Hematopoietic multipotent progenitor cell treated with erythropoietin and hydrocortisone succinate and interleukin-3 and kit ligand, for 8 days (in vitro differentiated cells): ENCODE results near the gene ATP5F1D.

Experiments used
- DNase-seq: peaks from one replicate; pipeline ENCODE4 v3.0.0-alpha.2; 2015

ATP5F1D gene

DNA sequence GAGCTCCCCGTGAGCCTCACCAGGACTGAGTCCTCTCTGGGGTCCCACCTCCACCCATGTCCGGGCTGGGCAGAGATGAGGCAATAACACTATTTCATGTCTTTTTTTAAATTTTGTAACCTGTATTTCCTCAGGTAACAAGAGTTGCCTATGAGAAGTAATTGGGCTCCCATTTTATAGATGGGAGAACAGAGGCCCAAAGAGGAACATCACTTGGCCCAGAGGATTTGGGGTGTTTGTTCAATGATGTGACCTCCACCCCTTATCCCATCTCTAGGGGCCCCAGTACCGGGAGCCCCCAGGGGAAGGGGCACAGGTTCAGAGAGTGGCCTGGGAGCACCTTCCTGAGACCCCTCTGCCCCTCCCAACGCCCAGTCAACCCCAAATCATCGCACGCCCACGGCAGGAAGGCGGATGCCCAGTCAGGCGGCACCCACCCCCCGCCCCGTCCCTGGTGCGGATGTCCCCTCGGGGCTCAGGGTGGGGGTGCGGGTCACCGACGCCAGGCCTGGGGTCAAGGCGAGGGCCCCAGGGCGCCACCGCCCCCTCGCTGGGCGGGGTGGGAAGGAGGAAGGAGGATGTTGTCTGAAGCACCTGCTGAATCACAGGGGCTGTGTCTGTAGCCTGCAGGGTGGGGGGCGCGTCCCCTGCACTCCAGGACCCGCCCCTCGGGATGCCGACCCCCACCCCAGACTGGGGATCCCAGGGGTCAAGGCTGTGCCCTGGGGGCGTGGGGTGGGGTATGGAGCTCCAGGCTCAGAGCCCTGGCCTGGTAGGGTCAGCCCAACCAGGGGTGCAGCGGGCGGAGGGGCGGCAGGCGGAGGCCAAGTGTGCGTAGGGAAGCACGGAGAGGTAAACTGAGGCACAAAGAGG lies 18.6 kb downstream of the ATP5F1D start:
- no peak for DNase-seq

DNA sequence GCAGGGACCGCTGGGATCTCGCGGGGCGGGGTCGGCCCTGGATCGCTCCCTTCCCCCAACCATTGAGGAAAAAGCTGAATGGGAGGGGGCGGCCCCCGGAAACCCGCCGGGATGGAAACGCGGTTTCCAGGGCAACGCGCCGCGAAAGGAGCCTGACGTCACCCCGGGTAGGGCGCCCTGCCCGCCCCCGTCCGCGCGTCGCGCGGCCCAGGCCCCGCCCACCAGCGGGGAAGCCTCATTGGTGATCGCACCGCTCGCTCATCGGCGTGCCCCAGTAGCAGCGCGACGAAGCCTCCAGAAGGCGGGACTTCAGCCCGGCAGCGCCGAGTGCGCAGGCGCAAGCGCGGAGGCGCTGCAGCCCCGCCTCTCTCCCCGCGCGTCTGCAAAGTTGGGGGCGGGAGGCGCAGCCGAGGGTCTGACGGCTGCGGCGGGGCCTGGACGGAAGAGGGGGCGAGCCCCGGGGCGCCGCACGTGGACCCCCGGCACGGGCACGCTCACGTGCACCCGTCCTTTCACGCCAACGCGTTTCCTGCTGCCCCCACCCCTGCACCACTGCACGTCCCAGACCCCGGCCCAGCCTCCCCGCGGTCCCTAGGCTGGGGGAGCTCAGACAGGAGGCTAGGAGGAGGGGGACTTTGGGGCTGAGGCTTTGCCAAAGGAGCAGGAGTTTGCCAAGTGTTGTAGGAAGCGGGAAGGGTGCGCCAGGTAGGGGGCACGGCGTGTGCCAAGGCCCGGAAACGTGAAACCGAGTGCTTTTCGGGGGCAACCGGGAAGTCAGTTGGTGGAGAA lies 19.4 kb downstream of the ATP5F1D start:
- DNase-seq: peak; percentile 94

DNA sequence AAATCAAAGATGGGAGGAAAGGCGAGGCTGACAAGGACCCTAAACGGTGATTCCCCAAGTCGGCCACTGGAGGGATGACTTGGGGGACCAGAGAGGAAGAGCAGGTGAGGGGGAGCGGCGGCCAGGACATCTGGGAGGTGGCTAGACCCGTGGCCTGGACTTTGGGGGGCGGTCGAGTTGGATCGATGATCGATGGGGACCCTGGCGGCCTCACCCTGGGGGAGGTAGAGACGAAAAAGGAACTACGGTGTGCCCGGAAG lies 19.9 kb downstream of the ATP5F1D start:
- DNase-seq: peak; percentile 54

DNA sequence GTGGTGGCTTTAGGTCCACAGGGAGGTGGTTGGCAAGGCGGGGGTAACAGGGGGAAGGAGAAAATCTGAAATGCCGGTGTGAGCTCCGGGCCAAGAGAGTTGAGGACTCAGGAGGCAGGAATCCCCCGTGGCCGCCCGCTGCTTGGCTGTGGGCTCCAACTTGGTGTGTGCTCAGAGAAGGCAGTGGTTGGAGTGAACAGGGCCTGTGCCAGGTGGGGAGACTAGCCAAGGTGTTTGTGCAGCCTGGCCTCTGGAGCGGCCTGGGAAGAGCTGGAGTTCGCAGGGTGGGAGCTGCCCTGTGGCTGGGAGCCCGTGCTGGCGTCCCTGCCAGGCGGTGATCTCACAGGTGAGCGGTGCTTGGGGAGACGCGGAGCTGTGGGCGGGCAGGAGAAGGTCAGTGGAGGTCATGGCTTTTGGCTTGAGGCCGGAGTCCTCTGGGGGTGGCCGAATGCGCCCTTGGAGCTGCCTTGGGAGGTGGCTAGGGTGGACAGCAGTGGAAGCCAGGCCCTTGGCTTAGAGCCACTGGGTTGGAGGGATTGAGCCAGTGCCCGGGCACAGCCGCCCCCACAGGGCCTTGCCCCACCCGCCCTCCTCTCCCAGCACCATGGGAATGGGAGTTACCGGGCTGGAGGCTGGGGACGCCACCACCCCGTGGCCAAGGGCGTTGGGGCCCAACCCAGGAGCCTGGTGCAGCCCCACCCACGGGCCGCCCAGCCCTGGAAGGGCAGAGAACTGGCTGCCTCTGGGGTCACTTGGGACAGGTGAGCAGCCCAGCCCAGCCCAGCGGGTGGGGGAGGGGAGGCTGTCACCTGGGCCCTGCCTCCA lies 20.5 kb downstream of the ATP5F1D start:
- peak; percentile 70 for DNase-seq

DNA sequence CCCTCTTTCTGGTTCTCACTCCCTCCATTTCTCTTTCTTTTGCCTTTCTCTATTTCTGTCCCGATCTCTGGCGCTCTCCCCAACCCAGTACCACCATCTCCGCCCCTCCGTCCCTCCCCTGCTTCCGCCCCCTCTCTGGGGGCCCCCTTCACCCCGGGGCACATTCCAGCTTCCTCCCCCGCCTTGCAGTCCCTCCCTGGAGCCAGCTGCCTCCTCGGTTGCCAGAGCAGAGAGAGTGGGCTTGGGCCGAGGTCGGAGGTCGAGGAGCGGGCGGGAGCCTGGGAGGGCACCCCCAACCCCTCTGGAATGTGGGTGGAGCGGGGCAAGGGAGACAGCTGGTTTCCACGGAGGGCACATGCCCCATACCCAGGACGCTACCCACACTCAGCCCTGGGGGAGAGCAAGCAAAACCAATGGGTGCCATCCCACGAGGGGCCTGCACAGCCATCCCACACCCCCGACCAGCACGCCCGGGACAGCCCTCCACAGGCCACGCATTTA lies 21.1 kb downstream of the ATP5F1D start:
- no peak for DNase-seq

DNA sequence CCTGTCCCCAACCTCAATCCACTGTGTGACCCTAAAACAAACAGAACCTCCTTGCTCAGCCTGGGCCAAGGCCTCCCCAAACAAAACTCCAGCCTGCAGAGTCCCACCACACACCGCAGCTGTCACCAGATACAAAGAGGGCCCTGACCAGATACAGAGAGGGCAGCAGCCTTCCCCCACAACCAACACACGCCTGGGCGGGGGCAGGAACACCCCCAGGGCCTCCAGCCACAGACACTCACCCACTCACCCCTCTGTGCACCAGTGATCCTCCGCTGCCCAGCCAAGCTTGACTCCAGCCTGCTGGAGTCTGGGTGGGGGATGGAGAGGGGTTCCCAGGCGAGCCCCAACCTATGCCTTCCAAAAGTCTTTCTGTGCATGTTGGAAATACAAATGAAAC lies 21.6 kb downstream of the ATP5F1D start:
- DNase-seq: peak; percentile 45

DNA sequence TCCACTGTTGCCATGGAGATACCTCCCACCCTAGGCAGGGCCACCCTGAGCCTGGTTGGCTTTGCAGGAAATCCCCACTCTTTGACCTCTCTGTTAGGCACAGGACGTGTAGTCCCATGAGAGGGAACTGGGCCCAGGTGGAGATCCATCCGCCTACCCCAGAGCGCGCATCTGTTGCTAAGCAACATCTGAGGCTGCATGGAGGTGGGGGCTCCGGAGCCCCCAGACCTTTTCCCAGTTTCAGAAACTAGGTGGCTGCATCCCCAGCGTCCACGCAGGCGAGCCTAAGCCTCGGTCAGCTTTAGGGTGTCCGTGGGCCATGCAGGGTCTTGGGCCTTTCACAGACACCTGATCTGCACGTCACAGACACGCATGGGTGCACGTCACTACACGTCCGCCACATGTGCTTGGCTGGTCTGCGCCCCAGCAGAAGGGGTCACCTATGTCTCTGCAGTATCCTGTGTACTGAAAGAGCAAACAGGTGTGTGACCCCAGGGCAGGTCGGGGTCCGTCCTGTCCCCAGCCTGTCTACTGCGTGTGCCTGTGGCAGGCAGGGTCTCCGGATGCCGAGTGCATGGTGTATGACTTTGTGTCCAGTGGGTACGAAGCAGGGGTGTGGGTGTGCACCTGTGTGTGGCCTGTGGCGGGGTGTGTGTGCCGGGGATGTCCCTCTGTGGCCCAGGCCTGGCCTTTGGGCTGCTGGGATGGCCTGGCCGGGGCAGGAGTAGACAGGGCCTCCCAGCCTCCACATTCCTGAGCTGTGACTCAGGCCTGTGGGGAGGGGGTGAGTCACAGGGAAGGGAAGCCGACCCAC lies 23.5 kb downstream of the ATP5F1D start:
- no peak for DNase-seq

DNA sequence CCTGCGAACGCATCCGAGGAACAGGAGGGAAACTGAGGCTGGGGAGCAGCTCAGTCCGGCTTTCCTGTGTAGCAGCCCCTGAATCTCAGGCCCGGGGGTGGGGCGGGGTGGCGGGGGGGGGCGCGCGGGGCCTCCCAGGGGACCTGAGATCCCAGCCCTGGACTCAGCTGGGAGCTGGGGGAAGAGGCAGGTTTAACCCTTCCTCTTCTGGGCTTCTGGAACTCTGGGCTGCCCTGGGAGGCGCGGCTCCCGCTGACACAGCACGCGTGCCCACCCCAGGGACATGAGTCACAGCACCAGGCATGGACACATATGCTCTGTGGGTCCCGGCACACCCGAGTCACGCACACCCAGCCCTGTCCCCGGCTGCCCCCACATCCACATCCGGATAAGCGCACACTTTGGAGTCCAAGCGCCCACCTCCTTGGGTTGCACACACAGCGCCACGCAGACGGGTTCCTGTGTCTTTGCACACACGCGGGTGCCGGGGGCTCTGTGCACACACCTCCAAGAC lies 24.1 kb downstream of the ATP5F1D start:
- DNase-seq: peak; percentile 56

DNA sequence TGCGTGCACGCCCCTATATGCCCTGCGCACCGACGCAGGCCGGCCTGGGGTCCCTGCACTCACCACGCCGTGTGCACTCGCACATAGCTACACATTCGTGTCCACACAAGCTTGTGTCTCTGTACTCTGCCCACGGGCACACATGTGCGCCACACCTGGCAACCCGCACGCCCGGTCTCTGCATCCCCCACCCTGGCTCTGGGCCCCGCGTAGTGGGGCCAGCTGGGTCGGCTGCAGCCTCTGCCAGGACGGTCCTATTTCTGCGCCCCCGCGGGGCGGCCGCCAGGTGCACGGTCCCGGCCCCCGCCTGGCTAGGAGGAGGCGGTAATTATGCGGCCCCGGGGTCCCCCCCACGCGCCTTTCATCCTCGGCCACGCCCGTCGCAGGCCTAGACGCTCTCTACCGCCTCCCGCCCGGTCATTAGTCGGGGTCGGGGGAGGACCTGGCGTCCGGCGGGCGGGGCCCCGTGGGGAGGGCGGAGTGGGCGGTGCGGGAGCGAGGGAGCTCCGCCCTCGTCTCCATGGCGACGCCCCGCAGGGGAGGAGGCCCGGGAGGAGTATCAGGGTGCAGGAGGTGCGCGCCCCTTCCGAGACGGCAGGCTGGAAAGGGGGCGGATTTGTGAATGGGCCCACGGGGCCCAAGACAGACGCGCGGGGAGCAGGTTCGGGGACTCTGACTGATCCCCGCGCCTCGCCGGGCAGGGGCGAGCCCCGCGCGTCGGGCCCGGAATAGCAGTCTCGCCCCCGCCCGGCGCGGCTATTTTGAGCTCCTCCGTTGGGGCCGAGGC lies 24.8 kb downstream of the ATP5F1D start:
- peak; percentile 92 for DNase-seq

DNA sequence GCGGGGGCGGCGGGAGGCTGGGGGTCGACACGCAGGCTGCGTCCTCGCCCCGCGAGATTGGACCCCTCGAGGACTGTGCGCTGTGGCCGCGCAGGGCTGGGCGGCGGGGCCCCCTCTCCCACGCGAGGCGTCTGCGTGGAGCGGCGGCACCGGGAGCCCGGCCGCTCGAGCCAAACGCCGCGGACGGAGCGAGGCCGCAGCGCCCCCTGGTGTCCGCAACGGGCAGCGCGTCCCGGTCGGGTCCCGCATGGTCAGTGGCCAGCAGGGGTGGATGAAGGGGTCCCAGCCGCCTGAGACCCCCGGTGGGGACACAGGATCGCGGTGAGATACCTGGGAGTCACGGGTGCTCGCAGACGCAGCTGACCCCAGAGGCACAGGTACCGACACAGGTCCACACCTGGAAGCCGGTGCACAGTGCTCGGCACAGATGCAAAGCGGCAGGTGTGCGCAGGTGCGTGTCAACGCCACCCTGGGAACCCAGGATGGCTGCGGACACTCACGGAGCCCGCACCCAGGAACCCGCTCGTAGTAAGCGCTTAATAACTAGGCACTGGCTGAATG lies 25.4 kb downstream of the ATP5F1D start:
- DNase-seq: peak; percentile 57

DNA sequence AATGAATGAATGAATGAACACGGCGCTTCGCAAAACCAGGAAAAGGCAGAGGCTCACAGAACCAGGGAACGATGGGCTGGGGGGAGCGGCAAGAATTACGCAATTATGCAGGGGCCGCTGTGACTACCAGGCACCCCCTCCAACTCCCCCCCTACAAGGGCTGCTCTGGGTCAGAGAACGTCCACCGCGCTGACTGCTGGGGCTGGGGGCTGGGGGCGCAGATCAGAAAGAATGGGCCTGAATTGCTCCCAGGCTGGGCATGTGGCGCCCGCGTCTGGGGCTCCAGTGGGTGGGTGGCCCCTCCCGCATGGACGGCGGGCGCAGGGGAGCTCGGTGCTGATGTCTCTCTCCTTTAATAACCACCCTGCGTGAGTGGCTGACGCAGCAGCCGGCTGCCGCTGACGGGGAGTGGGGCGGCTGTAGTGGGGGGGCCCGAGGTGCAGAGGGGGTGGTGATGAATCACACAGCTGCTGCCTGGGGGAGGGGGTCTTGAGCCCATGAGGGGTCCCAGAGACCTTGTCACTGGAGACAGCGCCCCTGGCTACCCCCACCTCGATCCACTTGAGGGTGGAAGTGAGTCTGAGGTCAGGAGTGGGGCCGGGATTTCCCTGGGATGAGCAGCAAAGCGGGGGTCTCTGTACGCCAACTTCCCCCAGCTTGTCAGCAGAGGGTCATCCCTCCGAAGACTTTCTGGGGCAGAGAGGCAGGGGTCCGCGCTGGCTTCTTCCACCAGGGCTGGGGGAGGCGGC lies 26.1 kb downstream of the ATP5F1D start:
- no peak for DNase-seq

DNA sequence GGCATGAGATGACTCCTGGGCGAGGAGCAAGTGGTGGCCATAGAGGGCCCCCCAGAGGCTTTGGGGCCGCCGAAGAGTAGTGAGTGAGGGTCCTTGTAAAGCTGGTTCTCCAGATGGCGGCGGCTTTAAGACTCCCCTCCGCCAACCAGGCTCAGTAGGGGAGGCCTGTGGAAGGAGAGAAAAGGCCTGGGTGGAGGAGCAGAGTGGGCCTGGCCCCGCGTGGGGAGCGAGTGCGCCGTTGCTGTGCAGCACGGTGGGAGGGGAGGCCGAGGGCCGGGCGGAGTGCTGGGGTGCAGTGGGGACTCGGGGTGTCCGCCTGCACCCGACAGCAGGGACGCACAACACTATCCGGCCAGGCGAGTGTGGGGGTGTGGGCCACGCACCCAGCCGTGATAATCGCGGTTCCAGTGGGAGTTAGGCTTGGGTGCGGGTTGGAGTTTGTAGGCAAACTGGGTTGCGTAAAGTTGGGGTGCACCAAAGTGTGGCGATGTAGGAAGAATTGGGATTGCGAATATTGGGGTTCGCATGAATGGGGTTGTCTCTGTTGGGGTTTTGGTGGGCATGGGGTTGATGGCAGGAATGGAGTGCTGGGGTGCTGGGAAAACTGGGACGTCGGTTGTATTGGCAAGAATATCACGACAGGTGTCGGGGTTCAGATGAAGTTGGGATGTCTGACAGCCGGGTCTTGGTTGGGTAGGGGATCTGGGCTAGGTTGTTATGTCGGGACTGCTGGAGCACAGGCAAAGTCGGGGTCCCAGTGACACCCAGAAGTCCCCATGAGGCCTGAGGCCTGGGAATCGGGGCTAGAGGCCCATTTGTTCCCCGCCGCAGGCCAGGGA lies 26.9 kb downstream of the ATP5F1D start:
- DNase-seq: no peak

DNA sequence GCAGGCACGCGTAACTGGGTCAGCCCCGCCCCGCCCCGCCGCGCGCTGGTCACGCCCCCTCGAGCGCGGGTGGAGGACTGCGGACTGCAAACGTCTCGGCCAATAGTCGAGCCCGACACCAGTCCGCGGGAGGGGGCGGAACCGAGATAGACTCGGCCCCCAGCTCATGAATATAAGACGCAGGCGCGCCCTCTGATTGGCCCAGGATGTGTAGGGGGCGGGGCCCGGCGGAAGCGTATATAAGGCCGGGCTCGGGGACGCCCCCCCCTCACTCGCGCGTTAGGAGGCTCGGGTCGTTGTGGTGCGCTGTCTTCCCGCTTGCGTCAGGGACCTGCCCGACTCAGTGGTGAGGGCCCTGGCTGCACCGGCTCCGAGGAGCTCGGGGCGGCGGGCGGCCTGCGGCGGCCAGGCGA lies 27.5 kb downstream of the ATP5F1D start, which contains the start of gene CIRBP:
CIRBP (plus strand) TSS at position 268 of the 413 bp plus-strand sequence. CDS start 1,602 bp downstream, outside the sequence.
- DNase-seq: peak; percentile 98

DNA sequence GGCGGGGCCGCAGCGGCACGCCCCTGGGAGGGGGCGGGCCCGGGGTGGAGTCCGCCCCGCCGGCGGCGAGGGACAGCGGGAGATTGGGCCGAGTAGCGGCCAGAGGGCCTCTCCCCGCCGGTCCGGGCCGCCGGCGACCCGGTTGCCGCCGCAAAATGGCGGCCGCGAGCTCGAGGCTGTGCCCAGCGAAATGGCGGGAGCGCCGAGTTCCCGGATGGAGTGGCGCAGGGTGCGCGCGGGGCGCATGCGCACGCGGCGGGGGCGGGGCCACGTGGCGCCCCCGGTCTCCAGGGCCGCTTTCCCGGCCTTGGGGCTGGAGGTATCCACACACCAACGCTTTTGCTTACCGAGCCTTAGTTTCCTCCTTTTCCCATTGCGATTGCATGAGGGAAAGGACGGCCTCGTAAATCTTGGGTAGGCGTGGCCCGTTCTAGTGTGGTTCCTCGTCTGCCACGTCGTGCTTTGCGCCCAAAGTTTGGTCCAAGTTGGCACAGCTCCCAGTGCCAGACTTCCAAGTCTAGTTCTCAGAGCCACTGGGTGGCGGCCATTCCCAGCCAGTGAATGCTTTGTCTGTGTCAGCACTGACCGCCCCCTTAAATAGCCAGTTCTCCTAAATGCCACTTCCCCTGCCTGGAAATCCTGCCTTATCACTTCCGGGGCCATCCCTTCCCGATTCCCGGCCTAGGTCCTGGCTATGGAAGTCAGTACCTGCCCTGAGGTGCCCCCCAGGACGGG lies 28.1 kb downstream of the ATP5F1D start:
- peak; percentile 86 for DNase-seq

DNA sequence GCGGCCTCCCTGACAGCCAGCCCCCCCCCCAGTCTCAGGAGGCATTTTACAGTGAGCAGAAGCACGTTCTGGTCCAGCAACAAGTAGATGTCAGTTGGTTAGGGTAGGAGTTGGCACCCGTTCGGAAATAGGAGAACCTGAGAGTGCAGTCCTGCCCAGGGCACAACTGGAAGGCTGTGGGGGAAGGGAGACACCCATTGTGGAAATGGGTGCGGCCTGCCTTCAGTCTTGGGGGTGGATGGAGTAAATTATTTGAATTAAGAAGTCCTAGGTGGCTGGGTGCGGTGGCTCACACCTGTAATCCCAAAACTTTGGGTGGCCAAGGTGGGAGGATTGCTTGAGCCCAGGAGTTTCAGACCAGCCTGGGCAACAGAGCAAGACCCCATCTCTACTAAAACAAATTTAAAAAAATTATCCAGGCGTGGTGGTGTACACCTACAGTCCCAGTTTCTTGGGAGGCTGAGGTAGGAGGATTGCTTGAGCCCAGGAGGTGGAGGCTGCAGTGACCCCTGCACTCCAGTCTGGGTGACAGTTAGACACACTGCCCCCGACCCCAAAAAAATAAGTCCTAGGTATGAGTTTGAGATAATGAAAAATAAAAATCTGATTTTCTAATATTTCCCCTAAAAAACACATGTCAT lies 28.8 kb downstream of the ATP5F1D start:
- peak; percentile 64 for DNase-seq

DNA sequence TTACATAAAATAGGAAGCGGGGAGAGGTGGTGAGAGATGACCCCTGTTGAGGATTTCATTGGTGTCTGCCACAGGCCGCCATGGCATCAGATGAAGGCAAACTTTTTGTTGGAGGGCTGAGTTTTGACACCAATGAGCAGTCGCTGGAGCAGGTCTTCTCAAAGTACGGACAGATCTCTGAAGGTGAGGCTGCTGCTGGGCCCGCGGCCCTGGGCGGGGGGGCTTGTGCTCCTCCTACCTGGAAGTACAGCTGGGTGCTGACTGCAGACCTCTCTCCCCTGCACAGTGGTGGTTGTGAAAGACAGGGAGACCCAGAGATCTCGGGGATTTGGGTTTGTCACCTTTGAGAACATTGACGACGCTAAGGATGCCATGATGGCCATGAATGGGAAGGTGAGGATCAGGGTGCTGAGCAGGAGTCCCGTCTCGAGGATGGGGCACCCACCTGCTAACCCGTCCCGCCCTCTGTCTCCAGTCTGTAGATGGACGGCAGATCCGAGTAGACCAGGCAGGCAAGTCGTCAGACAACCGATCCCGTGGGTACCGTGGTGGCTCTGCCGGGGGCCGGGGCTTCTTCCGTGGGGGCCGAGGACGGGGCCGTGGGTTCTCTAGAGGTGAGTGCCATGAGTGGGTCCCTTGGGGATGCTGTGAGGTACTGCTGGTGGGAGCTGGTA lies 29.4 kb downstream of the ATP5F1D start:
- no peak for DNase-seq
